Glutamatergic neuron (in vitro differentiated cells): ENCODE measurements around the gene NTRK2. TPM values are rescaled to one million over a fixed set of nuclear protein-coding genes. Genes with fewer than 3 reads are reported as not detected.

Source experiments
- DNase-seq: peaks from one replicate; pipeline ENCODE4 v3.0.0; 2022
- H3K27ac Mint-ChIP-seq: one replicate; pipeline ENCODE4 v1.8.0; 2020; ENCODE audit warnings: mild to moderate bottlenecking, mixed read lengths, inconsistent platforms; ENCODE audit not compliant: unreplicated experiment
- H3K27me3 Mint-ChIP-seq: one replicate; pipeline ENCODE4 v1.8.0; 2020; ENCODE audit warnings: mild to moderate bottlenecking, moderate library complexity, mixed read lengths, inconsistent platforms; ENCODE audit not compliant: unreplicated experiment
- H3K36me3 Mint-ChIP-seq: one replicate; pipeline ENCODE4 v1.8.0; 2020; ENCODE audit warnings: mild to moderate bottlenecking, mixed read lengths, inconsistent platforms; ENCODE audit not compliant: unreplicated experiment
- H3K4me1 Mint-ChIP-seq: one replicate; pipeline ENCODE4 v1.8.0; 2020; ENCODE audit warnings: mild to moderate bottlenecking, low read depth, mixed read lengths, inconsistent platforms; ENCODE audit not compliant: unreplicated experiment
- H3K4me3 Mint-ChIP-seq: one replicate; pipeline ENCODE4 v1.8.0; 2020; ENCODE audit warnings: mild to moderate bottlenecking, mixed read lengths, inconsistent platforms; ENCODE audit not compliant: unreplicated experiment
- H3K9me3 Mint-ChIP-seq: one replicate; pipeline ENCODE4 v1.8.0; 2020; ENCODE audit warnings: mild to moderate bottlenecking, moderate library complexity, mixed read lengths, inconsistent platforms; ENCODE audit not compliant: unreplicated experiment
- total RNA-seq: library from RNA; stranded (reverse); fragmentation: NEBNext Ultra II Directional; extraction: Animal tissue kit (Norgen Biotek cat#: 25700); gene quantifications from one replicate; pipeline ENCODE4 v1.2.1, GENCODE V29; 2021; ENCODE audit not compliant: unreplicated experiment
- TF ChIP-seq, protein P1 (sequence below): fragments of 200-600 bp; sonication (generic); IDR thresholded peaks from one replicate; pipeline ENCODE4 v1.5.0; 2021; ENCODE audit not compliant: partially characterized antibody, unreplicated experiment

Gene NTRK2
- total RNA-seq, 1 donor from 2014 or later, result 2.1 TPM

GRCh38 chr9:84778570-84778969 lies 109.0 kb downstream of the NTRK2 start:
- H3K27me3 Mint-ChIP-seq, result no peaks in the 10 kb centered on the region
- no peak for DNase-seq
- TF ChIP-seq, protein P1, sequence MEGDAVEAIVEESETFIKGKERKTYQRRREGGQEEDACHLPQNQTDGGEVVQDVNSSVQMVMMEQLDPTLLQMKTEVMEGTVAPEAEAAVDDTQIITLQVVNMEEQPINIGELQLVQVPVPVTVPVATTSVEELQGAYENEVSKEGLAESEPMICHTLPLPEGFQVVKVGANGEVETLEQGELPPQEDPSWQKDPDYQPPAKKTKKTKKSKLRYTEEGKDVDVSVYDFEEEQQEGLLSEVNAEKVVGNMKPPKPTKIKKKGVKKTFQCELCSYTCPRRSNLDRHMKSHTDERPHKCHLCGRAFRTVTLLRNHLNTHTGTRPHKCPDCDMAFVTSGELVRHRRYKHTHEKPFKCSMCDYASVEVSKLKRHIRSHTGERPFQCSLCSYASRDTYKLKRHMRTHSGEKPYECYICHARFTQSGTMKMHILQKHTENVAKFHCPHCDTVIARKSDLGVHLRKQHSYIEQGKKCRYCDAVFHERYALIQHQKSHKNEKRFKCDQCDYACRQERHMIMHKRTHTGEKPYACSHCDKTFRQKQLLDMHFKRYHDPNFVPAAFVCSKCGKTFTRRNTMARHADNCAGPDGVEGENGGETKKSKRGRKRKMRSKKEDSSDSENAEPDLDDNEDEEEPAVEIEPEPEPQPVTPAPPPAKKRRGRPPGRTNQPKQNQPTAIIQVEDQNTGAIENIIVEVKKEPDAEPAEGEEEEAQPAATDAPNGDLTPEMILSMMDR, result no peak
- H3K9me3 Mint-ChIP-seq, result no peaks in the 10 kb centered on the region
- H3K27ac Mint-ChIP-seq, result peak overlapping the region; percentile 71
- H3K4me1 Mint-ChIP-seq, result peaks cover 5% of the 10 kb centered on the region
- no peak overlapping the region for H3K4me3 Mint-ChIP-seq
- H3K36me3 Mint-ChIP-seq, result no peaks in the 10 kb centered on the region

DNA sequence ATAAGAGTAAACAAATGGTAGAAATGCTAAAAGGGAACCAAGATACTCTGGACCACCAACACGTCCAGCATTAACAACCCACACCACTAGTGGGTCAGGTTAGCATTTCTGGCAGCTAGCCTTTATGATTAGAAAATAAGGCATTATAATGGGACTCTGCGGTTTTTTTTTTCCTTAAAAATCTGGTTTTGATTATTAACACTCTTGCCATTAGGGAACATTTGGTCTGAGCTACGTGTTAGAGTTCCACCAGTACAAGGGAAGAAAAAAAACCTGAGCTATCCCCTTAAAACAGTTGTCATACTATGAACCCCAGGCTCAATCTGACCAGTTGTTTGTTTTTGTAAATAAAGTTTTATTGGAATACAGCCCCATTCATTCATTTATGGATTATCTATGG lies 110.4 kb downstream of the NTRK2 start:
- H3K27me3 Mint-ChIP-seq, result no peaks in the 10 kb centered on the region
- no peaks in the 10 kb centered on the region for H3K9me3 Mint-ChIP-seq
- H3K4me3 Mint-ChIP-seq, result no peak overlapping the region
- peaks cover 5% of the 10 kb centered on the region for H3K4me1 Mint-ChIP-seq
- no peak overlapping the region for H3K27ac Mint-ChIP-seq
- no peaks in the 10 kb centered on the region for H3K36me3 Mint-ChIP-seq
- TF ChIP-seq, protein P1, result no peak
- no peak for DNase-seq

DNA sequence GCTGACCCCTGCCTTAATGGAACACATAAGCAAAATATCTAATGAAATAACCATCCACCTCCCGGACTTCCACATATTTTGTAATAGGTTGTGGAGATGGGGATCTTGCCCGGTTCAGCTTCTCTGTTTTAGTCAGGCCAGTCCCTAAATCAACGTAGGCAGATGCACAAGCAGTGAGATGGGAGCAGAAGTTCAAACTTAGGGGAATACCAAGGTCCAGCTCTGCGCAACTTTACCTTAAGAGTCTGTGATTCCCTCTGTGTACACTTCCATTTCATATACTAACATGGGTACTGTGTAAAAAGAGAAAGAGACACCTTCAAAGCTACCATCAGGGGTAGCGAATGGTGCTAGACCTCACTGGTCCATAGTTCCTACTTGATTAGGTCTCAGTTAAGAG lies 110.9 kb downstream of the NTRK2 start:
- no peaks in the 10 kb centered on the region for H3K9me3 Mint-ChIP-seq
- TF ChIP-seq, protein P1, result no peak
- H3K4me1 Mint-ChIP-seq, result peaks cover 5% of the 10 kb centered on the region
- no peaks in the 10 kb centered on the region for H3K27me3 Mint-ChIP-seq
- H3K27ac Mint-ChIP-seq, result no peak overlapping the region
- no peaks in the 10 kb centered on the region for H3K36me3 Mint-ChIP-seq
- no peak for DNase-seq
- H3K4me3 Mint-ChIP-seq, result no peak overlapping the region

- TF ChIP-seq, protein P1, result peak; percentile 70
Measured at GRCh38 chr9:84781458-84781857, 111.9 kb downstream of the NTRK2 start.

GRCh38 chr9:84781931-84782866 lies 112.7 kb downstream of the NTRK2 start:
- Mint-ChIP-seq H3K36me3 (no peaks in the 10 kb centered on the region), H3K27me3 (no peaks in the 10 kb centered on the region), H3K4me3 (no peak overlapping the region), H3K4me1 (peaks cover 5% of the 10 kb centered on the region), H3K9me3 (no peaks in the 10 kb centered on the region), H3K27ac (no peak overlapping the region)
- TF ChIP-seq, protein P1, result no peak
- DNase-seq, result no peak

More at GRCh38 chr9:84781458-84781857, 111.9 kb downstream of the NTRK2 start:
- Mint-ChIP-seq H3K27ac (no peak overlapping the region), H3K4me1 (peaks cover 5% of the 10 kb centered on the region), H3K36me3 (no peaks in the 10 kb centered on the region), H3K27me3 (no peaks in the 10 kb centered on the region), H3K4me3 (no peak overlapping the region), H3K9me3 (no peaks in the 10 kb centered on the region)
- DNase-seq, result no peak
